HT1080 (cell line): ENCODE measurements around the gene HOOK1. TPM values are rescaled to one million over a fixed set of nuclear protein-coding genes. Genes with fewer than 3 reads are reported as not detected.

Source experiments
- DNase-seq: peaks from one replicate; pipeline ENCODE4 v3.0.0-alpha.2; 2015; ENCODE audit warnings: low read depth
- polyA plus RNA-seq, 2 experiments: library from polyadenylated mRNA; depleted of rRNA; stranded (reverse); fragments of >200 nt; gene quantifications; 2 replicates each; pipeline ENCODE4 v1.2.3, GENCODE V29; 2015
- total RNA-seq: library from RNA; depleted of rRNA; stranded (reverse); fragments of >200 nt; shearing (Covaris generic); gene quantifications from 2 replicates; pipeline ENCODE4 v1.2.3, GENCODE V29; 2014; rRNA removed

The HOOK1 gene
- total RNA-seq, result not detected in 2 replicates
- 0.06 TPM in 1 of 2 replicates, not detected in the other for polyA plus RNA-seq (2015; cell fraction: cytosol; rRNA removed)
- 0.03 and 0.04 TPM in 2 replicates for polyA plus RNA-seq (2015; cell fraction: nucleus; rRNA removed)

DNA sequence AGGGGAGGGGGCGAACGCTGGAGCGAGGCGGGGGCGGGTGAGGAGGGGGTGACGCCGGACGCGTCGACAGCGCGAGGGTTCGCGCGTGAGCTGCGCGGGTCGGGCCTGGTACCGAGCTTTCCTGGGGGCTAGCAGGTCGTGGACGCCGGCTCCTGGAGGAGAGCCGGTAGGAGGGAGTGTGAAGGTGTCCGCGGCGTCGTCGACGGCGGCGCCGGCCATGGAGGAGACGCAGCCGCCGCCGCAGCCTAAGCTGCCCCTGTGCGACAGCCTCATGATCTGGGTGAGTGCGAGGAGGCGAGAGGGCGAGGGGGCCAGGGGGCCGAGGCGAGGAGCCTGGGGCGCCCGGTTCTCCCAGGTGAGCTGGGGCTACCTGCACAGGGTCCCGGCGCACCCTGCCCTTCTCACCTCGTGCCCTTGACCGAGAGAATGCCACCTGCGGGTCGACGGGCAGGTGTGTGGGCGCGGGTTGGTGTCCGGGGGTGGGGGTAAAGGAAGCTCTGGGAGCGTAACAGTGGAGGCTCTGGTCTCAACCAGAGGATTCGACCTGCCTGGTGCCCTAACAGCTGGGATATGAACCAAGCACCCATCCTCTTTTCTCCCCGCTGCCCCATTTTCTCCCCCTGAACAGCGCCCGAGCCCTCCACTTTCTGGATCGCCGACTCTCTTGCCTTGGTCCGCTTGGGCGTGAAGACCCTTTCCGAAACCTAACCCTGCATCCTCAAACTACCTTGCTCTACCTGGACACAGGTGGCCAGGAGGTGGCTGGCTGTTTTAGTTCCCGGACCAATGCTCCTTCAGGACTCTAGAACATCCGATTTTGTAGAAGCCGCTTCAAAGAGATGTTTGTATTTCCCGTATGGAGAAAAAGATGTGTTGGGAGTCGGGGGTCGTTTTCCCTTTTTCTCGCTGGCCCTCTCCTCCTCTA lies at the start of gene HOOK1:
TSS of gene HOOK1 (plus strand) at position 49 of the 925 bp plus-strand sequence. CDS start at position 218, 169 bp downstream.
- no peak for DNase-seq

- no peak for DNase-seq
Measured at GRCh38 chr1:59765011-59765730, 49.6 kb upstream of the HOOK1 start.

DNA sequence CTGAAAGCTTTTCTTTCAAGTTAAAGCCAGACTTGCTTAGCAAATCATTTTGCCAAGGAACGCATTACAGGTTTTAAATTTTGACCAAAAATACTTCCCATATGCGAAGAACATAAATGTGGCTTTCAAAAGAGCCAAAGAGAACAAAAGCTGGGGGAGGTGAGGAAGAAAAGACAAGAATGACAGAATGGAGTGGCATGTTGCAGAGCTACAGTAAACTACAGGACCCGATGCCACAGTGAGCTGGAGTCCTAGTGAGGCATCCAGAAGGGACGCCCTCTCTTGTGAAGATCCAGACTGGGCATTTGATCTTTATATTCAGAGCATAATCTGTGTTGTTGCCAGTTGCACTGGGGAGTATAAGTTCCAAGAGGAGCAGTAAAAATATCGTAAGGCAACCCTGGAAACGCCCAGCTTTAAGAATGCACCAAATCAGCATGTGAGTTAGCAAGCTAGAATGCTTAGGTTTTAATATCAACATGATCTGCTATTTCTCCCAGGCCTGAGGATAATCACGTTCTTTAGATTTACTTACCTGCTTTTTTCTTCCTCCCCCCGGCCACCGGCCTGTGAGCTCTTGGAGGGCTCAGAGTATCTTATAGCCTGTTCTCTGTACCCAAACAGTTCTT lies 48.4 kb upstream of the HOOK1 start:
- no peak for DNase-seq

DNA sequence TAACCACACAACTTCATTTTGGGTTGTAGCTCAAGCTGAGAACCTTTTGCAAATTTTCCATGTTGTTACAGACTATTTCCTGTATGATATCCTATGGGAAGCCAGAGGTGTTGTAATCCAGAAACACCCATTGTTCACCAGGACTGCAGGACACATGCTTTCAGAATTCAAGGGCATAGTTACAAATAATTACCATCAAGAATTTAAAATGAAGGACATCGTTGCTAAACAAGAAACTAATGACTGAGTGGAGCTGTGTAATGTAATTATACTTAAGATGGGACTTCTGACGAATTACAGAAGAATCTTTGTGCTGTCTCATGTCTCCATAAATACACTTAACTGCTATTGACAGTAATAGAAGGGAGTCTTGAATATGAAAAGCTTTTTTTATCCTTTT lies 47.6 kb upstream of the HOOK1 start:
- DNase-seq, result no peak

DNA sequence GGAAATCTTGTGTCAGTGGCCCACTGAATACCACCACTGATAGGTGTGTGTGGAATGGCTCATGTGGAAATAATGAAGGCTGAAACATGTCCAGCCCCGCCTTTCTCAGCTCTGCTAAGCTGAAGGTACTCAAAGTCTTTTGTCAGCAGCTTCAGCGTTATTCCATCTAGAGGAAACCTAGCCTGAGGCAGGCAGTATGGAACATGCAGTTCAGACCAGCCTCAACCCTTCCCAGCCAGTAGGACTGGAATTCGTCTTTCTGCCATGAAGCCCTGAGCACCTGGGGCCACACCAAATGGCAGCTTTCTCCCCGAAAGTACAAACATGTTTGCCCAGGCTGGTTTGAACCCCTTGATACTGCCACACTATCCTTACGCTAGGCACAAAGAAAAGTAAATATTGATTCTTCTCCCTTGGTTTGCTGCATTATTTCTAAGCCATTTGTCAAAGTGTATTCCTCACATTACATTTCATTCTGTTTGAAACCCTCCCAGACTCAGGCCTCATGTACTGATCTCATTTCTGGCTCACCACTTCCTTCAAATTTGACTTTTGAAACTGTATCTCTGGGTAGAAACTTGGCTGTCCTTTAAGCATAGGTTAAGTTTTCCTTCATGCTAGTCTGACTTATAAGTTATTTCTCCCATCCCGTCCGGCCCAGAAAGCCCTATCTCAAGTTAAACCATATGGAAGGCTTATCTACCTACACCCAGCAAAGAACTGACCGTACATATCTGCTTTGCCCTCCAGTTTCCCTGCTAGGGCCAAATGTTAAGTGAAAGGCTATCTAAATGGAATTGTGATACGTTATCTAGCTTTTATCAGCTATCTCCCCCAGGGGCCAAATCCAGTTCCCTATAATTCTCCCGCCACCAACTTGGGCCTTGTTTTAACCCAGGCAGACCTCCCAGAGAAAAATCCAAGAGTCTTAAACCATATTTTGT lies 45.7 kb upstream of the HOOK1 start:
- DNase-seq, result no peak

GRCh38 chr1:59769736-59770095 lies 45.0 kb upstream of the HOOK1 start:
- no peak for DNase-seq

GRCh38 chr1:59771361-59771760 lies 43.4 kb upstream of the HOOK1 start:
- no peak for DNase-seq

DNA sequence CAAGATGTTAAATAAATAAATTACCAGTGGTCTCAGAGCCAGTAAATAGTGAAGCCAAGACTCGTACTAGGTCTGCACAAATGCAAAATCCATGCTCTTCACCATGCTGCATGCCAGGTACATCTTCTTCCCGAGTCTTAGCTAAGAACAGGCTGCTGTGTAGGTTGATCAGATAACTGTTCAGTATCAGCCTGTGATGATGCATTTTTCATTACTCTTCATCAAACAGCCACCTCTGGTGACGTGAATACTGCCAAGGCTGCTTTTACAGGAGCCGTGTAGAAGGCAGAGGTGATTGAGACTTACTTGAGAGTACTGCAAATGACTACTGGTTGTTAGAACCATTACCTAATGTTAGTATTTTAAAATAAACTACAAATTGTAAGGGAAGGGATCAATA lies 39.3 kb upstream of the HOOK1 start:
- DNase-seq, result no peak

DNA sequence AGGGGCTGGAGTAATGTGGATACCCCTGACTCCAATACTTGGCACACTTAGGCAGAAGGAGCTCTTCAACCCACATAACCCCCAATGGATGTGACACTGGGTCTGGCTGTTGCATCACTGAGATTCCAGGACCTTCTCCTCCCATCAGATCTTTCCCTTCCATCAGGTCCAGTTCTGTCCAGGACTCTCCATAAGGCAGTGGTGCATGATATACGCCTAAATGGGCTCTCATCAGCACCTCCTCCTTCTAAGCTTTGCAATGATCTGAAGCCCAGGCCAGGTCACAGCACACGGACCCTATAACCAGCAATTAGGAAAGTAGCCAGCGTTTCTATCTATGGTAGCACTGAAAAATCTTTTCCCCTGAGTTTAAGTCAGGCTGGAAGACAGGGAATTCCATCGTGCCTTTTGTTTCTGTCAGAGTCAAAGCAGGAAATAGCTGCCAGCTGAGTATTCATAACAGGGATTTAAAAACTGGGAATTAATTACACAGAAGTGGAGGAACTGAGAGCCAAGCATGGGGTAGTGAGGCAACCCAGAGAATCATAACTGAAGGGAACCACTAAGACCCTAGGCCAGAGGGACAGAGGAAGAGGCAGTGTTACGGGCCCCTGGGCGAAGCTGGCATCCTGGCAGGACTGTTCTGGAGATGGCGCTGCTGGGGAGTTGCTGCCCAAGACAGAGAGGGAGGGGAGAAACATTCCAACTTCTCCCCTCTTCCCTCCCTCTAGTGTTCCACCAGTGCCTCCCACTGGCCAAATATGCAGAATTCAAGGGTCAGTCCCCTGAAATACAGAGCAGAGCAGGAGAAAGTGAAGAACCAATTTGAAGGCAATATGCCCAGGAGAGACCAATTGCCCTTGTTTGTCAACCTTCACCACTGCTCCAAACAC lies 37.5 kb upstream of the HOOK1 start:
- DNase-seq, result peak; percentile 26

DNA sequence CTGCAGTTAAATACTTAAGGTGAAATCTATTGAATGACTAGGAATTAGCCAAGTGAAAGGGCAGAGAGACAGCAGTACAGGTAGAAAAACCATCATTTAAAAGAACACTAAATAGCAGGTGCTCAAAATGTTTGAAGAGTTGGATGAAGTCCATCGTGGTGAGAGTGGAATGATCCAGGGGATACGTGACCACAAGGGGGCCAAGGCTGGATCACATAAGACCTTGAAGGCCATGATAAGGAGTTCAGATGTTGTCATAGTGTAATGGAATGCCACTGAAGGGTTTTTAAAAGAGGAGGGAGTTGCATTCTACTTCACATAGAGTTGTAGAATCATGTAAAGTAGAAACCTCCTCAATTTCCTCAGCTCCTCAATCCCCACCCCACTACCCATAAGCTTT lies 34.8 kb upstream of the HOOK1 start:
- DNase-seq, result no peak

- no peak for DNase-seq
Measured at GRCh38 chr1:59788825-59789224, 25.9 kb upstream of the HOOK1 start.

DNA sequence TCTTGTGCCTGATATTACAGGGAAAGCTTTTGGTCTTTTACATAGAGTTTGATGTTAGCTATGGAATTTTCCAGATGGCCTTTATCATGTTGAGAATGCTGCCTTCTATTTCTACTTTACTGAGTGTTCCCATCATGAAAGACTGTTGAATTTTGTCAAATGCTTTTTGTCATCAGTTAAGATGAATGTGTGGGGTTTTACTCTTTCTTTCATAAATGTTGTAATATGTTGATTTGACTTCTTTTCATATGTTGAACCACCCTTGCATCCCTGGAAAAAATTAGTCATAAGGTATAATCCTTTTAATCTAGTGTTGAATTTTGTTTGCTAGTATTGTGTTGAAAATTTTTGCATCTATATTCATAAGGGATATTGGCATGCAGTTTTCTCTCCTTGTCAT lies 16.1 kb upstream of the HOOK1 start:
- DNase-seq, result no peak

- DNase-seq, result no peak
Measured at GRCh38 chr1:59803458-59804038, 11.2 kb upstream of the HOOK1 start.

DNA sequence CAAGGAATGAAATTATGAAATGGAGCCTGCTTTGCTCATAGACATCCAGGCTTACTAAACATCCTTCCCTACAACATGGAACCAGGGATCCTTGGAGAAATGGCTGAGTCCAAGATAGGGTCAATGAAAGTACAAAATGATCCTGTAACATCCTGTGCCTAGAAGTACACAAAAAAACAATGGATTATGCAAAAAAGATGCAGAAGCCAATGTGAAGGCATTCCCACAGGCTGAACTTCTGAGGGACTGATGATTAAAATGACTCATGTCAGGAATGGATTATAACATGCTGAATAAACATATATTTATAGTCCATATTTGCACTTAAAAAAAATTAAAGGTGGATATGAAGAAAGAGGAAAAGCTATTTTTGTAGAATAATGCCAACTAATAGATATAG lies 10.4 kb upstream of the HOOK1 start:
- no peak for DNase-seq

GRCh38 chr1:59805554-59805953 lies 9.2 kb upstream of the HOOK1 start:
- DNase-seq, result no peak

DNA sequence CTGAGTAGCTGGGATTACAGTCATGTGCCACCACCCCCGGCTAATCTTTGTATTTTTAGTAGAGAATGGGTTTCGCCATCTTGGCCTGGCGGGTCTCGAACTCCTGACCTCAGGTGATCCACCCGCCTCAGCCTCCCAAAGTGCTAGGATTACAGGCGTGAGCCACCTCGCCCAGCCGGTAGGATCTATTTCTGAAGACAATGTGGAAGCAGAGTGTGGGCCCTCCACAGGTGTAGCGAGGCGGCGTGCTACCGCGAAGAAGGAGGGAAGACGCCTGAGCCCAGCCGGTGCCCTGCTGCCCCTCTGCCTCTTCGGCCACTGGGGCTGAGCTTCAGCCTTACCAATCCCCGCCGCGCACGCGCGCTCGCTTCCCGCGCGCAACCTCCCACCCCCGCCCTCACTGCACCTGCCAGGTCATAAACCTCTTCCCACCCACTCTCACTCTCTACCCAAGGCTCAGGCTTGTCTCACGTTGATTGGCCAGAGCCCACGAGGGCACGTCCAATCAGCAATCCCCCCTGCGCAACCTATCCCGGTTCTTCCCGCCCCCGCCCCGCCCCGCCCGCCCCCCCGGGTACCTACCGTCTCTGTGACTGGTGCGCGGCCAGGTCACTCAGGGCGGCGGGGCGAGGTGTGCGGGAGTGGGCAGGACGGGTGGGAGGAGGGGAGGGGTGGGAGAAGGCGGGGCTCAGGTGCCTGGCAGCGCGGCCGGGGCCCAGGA lies 409 bp upstream of the HOOK1 start:
- DNase-seq, result no peak

DNA sequence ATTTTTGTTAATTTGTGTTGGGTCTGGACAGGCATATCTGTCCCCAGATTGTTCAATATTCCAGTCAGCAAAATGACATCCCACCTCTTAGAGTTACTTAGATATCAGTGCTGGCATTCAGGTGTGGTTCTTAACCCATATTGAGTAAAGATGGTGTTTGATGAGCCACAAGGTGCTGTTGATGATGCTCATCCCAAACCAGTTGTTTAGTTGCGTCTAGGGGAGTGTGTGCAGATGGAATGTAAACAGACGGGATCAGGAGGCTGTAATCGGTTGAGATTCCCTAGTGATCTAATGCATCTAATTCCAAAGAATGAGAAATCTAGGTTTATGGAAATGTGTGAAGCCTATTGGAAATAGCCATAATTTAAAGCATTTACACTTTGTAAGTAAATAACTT lies 1.1 kb downstream of the HOOK1 start:
- DNase-seq, result no peak

- no peak for DNase-seq
Measured at GRCh38 chr1:59816318-59816878, 1.6 kb downstream of the HOOK1 start.
